Measurements from ENCODE around the gene IL2.

The IL2 gene
- total RNA-seq, result 0 to 0.44 (median 0) reads per million in 17 experiments

DNA sequence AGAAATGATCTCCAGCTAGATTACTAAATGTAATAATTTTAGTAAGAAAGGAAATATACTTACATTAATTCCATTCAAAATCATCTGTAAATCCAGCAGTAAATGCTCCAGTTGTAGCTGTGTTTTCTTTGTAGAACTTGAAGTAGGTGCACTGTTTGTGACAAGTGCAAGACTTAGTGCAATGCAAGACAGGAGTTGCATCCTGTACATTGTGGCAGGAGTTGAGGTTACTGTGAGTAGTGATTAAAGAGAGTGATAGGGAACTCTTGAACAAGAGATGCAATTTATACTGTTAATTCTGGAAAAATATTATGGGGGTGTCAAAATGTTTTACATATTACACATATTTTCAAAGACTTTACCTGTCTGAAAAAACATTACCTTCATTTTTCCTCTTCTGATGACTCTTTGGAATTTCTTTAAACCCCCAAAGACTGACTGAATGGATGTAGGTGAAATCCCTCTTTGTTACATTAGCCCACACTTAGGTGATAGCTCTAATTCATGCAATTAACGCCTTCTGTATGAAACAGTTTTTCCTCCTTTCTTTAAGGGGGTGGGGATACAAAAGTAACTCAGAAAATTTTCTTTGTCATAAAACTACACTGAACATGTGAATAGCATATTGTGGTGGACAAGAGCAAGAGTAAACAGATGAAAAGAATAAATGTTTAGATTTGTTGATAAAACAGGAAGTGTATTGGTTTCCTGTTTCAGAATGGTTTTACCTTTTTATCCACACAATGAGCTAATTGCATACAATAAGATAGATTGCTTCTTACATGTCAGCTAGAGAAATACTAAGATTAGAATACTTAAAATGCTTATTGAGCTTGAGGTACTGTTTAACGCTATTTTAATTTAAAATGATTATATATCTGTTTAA lies at the start of gene IL2:
Gene IL2 (minus strand): TSS at position 495 of the 886 bp plus-strand sequence. CDS start 285 bp downstream, at position 210.
- DNase-seq, result no peak

DNA sequence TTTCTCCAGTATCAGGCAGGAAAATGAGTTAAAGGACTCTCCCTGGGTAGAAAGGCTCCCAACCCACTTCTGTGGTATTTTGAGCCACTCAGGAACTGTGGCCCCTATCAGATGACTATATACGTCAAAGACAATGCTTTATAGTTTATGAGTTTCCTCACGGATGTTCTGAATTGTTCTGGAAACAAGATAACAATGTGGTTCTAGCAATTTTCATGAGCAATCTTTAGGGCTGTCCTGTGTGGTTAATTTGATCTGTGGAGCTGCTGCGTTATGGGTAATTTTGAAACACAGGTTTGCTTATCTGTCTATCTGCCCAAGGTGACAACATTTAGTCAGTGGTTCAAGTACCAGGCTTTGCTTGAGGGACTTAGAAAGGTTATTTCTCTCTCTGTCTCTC lies 46.7 kb upstream of the IL2 start:
- DNase-seq, result no peak

DNA sequence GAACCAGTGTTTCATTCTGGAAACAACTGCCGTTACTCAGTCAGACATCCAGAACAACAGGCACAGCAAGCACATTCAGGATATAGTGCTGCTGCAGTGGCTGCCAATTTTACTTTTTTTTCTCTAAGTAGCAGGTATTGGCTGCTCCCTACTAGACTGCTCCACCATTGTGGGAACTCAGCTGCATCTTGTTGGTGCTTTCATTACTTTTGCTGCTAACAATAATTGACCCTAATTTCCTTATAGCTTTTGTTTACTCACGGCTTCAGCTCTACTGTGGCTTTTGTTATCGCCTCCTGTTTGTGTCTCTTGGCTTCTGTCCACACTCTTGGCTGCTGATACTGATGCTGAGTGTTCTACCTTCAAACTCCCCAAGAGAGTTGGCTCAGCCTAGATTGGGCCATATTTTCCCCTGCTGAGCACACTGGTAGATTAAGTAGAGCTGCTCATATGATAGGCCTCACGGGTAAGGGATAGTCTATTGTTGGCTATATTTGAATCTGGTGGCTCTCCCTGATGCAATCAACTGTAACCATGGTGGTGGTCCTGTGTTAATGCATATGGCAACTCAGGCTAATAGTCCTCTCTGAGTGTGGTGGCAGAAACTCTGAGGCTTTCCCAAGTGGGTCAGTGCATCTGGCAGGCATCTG lies 44.5 kb upstream of the IL2 start:
- no peak for DNase-seq

DNA sequence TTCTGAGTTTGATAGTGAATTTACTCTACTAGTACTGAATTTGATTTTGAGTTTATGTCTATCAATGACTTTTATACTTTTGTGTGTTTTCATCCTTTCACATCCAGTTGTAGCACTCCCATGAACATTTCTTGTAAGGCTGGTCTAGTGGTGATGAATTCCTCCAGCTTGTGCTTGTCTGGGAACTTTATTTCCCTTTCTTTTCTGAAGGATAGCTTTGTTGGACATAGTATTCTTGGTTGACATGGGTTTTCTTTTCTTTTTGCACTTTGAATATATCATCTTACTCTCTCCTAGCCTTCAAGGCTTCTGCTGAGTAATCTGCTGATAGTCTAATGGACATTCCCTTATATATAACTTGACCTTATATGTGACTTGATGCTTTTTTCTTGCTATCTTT lies 32.5 kb upstream of the IL2 start:
- no peak for DNase-seq

DNA sequence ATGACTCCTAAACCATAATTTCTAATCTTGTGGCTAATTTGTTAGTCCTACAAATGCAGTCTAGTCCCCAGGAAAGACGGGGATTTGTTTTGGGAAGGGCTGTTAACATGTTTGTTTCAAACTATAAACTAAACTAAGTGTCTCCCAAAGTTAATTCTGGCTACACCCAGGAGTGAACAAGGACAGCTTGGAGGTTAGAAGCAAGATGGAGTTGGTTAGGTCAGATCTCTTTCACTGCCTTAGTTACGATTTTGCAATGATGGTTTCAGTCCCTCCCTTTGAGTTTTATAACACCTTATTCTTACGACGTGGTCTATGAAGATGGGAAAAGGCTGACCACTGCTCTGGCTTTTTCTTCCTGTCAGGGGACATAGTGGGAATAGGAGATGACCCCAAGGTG lies 27.0 kb upstream of the IL2 start:
- DNase-seq, result no peak

DNA sequence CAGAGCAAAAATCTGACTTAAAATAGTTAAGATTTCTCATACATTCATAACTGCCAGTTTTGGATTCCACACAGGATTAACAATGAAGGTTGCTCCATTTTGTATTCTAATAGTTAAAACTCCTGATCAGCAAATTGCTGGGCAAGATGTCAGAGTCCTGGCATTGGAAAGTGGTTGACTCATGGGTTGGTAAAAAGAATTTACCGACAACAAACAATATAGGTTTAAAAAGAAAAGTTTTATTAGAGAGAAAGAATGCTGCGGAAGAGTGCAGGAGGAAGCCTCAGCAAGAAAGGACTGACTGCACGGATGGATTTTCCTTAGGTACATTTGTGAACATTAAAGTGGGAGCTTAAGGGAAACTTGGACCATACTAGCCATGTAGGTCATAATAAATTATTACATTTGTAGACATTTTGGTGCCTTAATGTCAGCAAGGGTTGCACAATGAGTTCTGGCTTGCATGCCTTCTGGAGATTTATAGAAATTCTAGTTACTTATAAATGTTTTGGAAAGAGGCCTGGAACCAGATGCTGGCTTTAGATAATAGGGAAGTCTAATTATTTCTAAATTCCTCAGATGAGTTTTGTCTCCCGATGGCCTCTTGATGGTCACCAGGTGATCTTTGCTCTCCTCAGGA lies 25.4 kb upstream of the IL2 start:
- DNase-seq, result no peak

DNA sequence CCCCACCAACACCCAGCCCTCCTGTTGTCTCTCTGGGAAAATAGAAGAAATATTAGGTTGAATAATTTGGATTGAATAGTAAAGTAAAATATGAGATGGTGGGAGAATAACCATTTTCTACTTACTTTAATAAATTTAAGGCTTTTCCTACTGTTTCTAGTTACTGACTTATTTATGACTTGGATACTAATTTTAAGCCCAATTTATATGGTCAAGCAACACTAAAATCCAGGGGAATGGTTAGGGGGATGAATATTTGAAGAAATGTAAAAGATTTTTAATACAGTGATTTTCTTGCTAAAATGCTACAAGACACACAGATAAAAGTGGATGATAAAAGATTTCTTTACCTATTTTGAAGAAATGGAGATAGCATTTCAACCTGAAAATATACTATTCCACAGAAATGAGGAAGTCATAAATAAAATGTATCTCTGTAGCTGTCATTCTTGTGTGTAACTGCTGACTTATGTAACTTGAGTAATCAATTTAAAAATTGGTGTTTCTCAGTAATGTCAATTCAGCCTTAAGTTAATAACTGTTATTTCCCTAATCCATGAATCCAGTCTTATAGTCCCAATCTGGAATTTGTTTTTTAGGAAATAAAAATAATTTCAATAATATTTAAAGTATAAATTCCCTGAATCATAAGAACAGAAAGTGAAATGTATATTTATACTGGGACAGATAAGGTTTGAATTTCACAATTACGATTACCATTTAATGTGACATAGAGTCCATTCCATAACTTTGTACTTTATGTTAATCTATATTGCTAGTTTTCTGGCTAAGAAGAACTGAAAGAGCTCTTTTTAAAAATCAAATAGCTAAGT lies 24.3 kb upstream of the IL2 start:
- no peak for DNase-seq

DNA sequence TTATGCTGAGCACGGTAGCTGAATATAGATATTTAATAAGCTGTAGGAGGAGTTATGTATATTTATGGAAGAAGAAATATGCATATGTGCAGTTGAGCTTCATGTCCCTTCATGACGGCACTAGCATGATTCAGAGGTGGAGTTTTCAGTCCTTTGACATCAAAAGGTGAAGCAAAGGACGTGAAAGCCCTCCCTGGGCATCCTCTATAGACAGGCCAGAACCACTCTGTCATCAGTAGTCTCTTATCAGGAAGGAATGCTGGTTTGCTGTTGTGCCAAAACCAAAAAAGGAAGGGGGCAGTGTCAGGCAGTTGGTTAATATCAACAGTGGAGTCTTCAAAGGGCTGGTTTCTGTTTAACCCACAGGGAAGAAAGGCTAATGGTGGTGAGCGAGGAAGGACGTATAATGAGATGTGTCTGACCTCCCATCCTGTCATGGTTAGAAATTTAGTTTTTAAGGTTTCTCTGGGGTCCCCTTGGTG lies 23.5 kb upstream of the IL2 start:
- no peak for DNase-seq

DNA sequence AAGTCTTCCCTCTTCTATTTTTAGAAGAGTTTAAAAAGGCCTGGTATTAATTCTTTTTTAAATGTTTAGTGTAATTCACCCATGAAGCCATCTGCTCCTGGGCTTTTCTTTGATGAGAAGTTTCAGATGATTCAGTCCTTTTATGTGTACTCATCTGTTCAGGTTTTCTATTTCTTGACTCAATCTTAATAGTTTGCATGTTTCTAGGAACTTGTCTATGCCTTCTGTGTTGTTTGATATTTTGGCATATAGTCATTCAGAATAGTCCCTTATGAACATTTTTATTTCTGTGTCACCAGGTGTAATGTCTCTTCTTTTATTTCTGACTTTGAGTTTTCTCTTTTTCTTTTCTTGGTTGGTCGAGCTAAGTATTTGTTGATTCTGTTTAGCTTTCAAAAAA lies 20.2 kb upstream of the IL2 start:
- no peak for DNase-seq

DNA sequence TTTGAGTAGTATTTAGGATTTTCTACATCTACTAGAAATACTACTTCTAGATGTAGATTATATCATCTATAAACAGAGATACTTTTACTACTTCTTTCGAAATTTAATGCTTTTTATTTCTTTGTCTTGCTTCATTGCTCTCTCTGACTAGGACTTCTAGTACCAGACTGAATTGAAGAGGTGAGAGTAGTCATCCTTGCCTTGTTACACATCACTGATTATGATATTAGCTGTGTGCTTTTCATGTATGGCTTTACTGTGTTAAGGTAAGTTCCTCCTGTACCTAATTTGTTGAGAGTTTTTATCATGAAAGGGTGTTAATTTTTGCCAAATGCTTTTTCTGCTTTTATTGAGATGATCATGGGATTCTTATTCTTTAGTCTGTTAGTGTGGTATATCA lies 19.6 kb upstream of the IL2 start:
- DNase-seq, result no peak

DNA sequence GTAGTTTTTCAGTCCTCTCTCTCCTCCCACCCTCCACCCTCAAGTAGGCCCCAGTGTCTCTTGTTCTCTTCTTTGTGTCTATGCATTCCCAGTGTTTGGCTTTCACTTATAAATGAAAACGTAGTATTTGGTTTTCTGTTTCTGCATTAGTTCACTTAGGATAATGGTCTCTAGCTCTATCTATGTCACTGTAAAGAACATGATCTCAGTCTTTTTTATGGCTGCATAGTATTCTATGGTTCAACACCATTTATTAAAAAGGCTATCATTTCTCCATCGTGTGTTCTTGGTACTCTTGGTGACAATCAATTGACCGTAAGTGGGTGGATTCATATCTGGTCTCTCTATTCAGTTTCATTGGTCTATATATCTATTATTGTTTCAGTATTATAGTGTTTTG lies 18.7 kb upstream of the IL2 start:
- no peak for DNase-seq

DNA sequence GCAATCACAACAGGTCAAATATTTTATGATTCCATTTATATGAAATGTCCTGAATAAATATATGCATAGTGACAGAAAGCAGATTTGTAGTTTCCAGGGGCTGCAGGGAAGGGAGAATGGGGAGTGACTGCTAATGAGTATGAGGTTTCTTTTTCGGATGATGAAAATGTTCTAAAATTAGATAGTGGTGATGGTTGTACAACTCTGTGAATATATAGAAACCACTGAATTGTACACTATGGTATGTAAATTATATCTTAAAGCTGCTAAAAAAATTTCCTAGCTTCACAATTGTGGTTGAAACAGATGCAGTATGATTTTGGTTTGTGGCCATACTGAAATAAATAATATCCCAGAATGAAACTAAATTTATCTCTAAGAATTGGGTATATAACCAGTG lies 12.9 kb upstream of the IL2 start:
- no peak for DNase-seq

DNA sequence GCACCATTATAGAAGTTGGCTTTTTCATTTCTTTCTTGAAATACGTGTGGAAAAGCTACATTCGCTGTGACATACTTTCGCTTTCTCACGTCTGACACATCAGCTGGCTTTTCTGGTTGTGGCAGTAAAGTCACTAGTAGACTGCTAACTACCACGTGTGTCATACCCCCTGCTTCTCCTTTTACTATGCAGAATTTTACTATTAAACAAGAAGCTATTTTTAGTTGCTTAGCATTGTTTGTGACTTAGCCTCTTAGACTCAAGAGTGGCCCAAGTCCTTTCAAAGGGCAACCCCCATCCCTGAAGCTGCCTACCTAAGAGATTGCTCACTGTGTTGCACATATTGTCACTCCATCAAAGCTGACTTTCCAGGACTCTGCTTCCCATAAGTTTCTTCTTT lies 2.1 kb upstream of the IL2 start:
- peak; percentile 36 to 75 (median 50) for DNase-seq

DNA sequence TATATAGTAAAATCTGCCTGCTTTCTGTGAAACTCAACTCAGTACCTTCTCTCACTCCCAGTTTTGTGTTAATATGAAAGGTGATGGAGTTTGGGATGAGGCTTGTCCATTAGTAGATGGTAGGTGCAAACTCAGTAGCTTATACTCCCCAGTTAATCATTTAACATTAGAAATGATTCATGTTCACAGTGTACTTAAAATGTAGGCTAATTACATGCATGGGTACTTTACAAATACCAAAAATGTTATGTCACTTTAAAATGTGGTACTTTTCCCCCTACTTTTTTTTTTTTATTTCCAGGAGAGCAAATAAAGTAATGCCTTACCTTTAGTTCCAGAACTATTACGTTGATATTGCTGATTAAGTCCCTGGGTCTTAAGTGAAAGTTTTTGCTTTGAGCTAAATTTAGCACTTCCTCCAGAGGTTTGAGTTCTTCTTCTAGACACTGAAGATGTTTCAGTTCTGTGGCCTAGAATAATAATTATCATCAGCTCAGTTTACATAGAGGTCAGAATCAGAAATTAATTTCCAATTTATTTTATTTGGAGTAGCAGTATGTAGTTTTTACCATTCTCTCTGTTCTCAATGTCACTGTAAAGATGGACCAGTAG lies 3.0 kb downstream of the IL2 start:
- DNase-seq, result no peak

DNA sequence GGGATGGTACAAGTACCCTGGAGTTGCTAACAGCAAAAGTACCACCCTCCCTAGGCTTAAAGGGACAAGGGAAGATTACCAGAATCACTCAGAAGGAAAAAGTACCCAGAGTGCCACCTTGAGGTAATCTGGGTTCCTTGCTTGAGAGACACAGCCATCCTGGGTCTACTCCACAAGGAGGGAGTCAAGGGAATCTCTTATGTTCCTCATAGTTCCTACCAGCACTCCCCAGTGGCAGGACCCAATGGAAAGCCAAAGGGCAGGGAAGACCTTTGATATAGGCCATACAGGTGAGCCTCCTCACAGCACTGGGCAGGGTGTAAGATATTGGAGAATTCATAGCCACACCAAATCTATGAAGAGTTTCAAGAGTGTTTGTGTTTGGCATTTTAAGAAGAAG lies 5.7 kb downstream of the IL2 start:
- no peak for DNase-seq

DNA sequence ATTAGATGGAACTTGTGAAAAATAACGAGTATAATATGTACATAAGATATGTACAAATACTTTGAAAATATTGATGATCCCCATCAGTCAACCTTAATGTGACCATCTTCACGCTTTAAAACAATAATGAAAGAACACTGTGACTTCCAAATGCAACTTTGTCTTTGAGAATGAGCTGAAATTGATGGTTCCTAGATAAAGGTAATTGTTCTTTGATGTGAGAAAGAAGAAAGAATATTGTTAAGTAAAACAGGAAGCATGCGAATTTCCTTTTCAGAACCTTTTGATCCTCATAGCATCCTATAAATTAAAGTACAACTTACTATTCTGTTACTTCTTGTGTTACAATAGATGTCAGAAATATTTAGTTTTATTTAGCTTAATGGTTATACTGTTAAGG lies 22.2 kb downstream of the IL2 start:
- no peak for DNase-seq

DNA sequence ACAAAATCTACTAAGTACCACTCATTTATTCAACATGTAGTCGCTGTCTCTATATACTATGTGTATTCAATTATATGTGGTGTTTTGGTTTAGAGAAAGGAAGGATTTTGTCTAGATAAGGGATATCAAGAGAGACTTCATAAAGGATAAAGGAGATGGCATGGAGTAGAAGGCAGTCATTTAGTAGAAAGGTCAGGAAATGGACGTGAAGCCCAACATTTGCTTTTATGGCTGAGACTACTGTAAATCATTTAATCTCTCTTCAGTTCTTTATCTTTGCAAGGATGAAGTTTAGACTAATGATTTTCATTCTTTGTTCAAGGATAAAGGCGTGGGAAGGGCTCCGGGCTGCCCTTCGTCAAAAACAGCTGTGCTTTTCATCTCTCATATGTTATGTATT lies 25.2 kb downstream of the IL2 start:
- no peak for DNase-seq

DNA sequence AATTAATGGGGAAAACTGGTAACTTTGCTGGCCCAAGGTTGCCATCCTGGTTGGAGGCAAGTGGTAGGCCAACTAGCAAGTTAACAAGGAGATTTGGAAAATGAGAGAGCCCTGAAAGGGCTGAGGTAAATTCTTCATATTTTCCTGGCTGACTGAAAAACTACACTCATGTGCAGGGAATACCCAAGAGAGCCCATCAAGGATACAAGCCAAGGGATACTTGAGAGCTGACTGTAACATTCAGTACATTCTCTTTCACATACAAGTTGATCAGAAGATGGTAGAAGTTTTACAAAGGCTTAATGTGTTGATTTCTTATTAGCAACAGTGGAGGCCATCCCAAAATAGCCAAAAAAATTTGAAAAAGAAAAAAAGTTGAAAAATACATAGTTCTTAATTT lies 33.3 kb downstream of the IL2 start:
- no peak for DNase-seq

DNA sequence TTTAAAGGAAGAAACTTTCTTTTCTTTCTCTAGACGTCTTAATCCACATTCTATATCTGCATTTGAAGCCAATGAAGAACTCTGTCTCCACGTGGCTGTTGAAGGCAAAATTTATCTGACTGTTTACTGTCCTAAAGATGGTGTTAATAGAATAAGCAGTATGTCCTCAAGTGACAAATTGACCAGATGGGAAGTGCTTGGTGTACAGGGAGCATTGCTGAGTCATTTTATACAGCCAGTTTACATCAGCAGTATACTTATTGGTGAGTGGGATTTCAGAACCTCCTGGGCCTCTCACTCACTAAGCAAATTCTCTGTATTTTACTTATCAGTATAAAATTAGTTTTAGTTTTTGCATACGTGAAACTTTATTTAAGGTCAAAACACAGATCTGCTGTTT lies 44.0 kb downstream of the IL2 start:
- no peak for DNase-seq

DNA sequence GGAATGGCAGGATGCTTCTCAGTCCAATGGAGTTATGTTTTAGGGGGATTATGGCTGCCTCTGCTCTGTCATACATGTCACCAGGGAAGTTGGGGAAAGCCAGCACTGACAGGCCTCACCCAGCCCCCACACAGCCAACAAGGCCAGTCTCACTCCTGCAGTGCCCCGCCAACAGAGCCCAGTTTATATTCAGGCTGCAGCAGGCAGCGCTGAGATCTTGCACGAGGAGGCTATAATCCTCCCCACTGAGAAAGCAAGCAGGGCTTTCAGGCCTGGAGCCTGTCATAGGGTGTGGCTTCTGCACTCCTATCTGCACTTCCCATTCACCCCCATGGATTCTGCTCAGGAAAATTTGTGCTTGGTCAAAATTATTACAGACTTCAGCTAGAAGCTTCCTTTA lies 52.7 kb downstream of the IL2 start:
- no peak for DNase-seq

Data from suppressor macrophage (primary cell).